Measurements from ENCODE around the gene DLG2. TPM values are rescaled to one million over a fixed set of nuclear protein-coding genes. Genes with fewer than 3 reads are reported as not detected.

The DLG2 gene
- total and polyA plus RNA-seq, 9 of the 15 experiments (the other 6 are each of a cell fraction or from before 2014, with no cell fraction given): 0.52 to 1.6 (median 0.95) TPM

- ChIA-PET POLR2A (no interaction called here), CTCF (ENCODE audit: low intra/inter-chr PET ratio) (no interaction called here)
- in situ Hi-C loops (cut with MboI) (no loop called here), intact Hi-C loops (cut with micrococcal nuclease) (no loop called here)
- Histone ChIP-seq H3K9ac (ENCODE audit: insufficient read depth in 1 of 2, low read depth in 2 of 2, low read length in 2 of 2) (no peak overlapping the region), H3K4me2 (ENCODE audit: insufficient read depth, low read length) (no peak overlapping the region), H3K27me3 (ENCODE audit: control insufficient read depth in 2 of 2, insufficient read depth in 2 of 2, low read length in 2 of 2) (no peaks in the 10 kb centered on the region), H3K9me1 (ENCODE audit: control insufficient read depth, insufficient read depth, low read length) (no peaks in the 10 kb centered on the region), H2AFZ (ENCODE audit: low read depth, low read length) (no peak overlapping the region), H3K4me3 (no peak overlapping the region), H3K27ac (ENCODE audit: extremely low read depth, low read depth, low read length) (no peak overlapping the region), H3K36me3 (ENCODE audit: control insufficient read depth, insufficient read depth, low read length) (no peaks in the 10 kb centered on the region), H3K4me1 (replicated peaks in 1 of 2; ENCODE audit: control insufficient read depth in 2 of 2, insufficient read depth in 2 of 2, low read length in 2 of 2) (no peaks in the 10 kb centered on the region), H3K9me3 (replicated peaks; ENCODE audit: control insufficient read depth, insufficient read depth, low read depth, low read length) (0 out of 2 replicates have a peak, but pooled peaks cover 1% of the 10 kb centered on the region), H3K79me2 (ENCODE audit: control insufficient read depth, insufficient read depth, low read length) (no peaks in the 10 kb centered on the region), H4K20me1 (replicated peaks; ENCODE audit: control insufficient read depth, insufficient read depth, low read length) (no peaks in the 10 kb centered on the region)
- TF ChIP-seq ZNF778 (CRISPR knock-in tag; IDR thresholded peaks at IDR 0.05) (no peak), ATF7 (IDR thresholded peaks at IDR 0.05) (no peak), SAFB (IDR thresholded peaks at IDR 0.05; ENCODE audit: borderline replicate concordance, low read depth, low read length) (no peak), PKNOX1 (IDR thresholded peaks at IDR 0.05) (no peak), MAX (CRISPR knock-in tag; IDR thresholded peaks at IDR 0.05) (no peak), CREB3 (tag; conservative IDR thresholded peaks at IDR 0.05; ENCODE audit: low read depth) (no peak), NKRF (IDR thresholded peaks at IDR 0.05; ENCODE audit: borderline replicate concordance) (no peak), ZNF134 (CRISPR knock-in tag; conservative IDR thresholded peaks at IDR 0.05) (no peak), PML (IDR thresholded peaks at IDR 0.05; ENCODE audit: low read length) (no peak), MLLT1 (IDR thresholded peaks at IDR 0.05) (no peak)
- WGBS (ENCODE audit: insufficient coverage, low coverage, missing lambda C conversion rate): 0% methylated on average over 7 of the region's 7 CpGs
- FAIRE-seq: no peak
- ATAC-seq: no peak
- BruUV-seq (replicated peaks): no TSS peak
- no peak for DNase-seq (ENCODE audit: extremely low read depth in 1 of 4, low spot score in 3 of 4)
Measured at GRCh38 chr11:84091212-84091986, 1535.7 kb downstream of the DLG2 start.

All from K562 (cell line).